WTC11 (cell line): ENCODE data around the gene NBEA. TPM values are rescaled to one million over a fixed set of nuclear protein-coding genes. Genes with fewer than 3 reads are reported as not detected.

Experiments used
- ATAC-seq: fragments of 200-7000 bp; cut with Tn5 transposase; 2 replicates; pipeline ENCODE4 v1.10.0; 2021; ENCODE audit warnings: mild to moderate bottlenecking, moderate library complexity
- CTCF ChIA-PET: fragments of 300-600 bp; sonication (Branson Sonifier 250); formaldehyde crosslinking; loops from one replicate; lab custom pipeline; 2021; ENCODE audit warnings: antibody characterized with exemption; lab: Charles Lee
- POLR2A ChIA-PET: fragments of 350-600 bp; sonication (Branson Sonifier 250); formaldehyde crosslinking; loops from one replicate; lab custom pipeline; 2021; ENCODE audit warnings: antibody characterized with exemption; lab: Charles Lee
- DNase-seq: peaks from one replicate; pipeline ENCODE4 v3.0.0; 2021; ENCODE audit warnings: low spot score
- H3K27ac Mint-ChIP-seq: 2 replicates; pipeline ENCODE4 v1.8.0; 2021; ENCODE audit warnings: mixed read lengths
- H3K27me3 Mint-ChIP-seq: 2 replicates; pipeline ENCODE4 v1.8.0; 2021; ENCODE audit warnings: low read depth, mild to moderate bottlenecking, moderate library complexity, mixed read lengths
- H3K36me3 Mint-ChIP-seq: 2 replicates; pipeline ENCODE4 v1.8.0; 2021; ENCODE audit warnings: mixed read lengths
- H3K4me1 Mint-ChIP-seq: 2 replicates; pipeline ENCODE4 v1.8.0; 2022; ENCODE audit warnings: mixed read lengths
- H3K4me3 Mint-ChIP-seq: 2 replicates; pipeline ENCODE4 v1.8.0; 2021; ENCODE audit warnings: mild to moderate bottlenecking, moderate library complexity, mixed read lengths
- H3K9me3 Mint-ChIP-seq: 2 replicates; pipeline ENCODE4 v1.8.0; 2021; ENCODE audit warnings: mixed read lengths
- CREB1 ChIP-seq: sonication (generic); formaldehyde crosslinking; IDR thresholded peaks from 2 replicates; pipeline ENCODE4 v1.8.0; 2023; ENCODE audit warnings: mild to moderate bottlenecking, missing genetic modification reagents
- CREM ChIP-seq: sonication (generic); formaldehyde crosslinking; IDR thresholded peaks from 2 replicates; pipeline ENCODE4 v1.8.1; 2022; ENCODE audit warnings: mild to moderate bottlenecking, missing genetic modification reagents, moderate library complexity
- CTCF ChIP-seq: fragments of 200-600 bp; IDR thresholded peaks from 2 replicates; pipeline ENCODE4 v1.8.0; 2022; ENCODE audit warnings: antibody characterized with exemption
- ETV6 ChIP-seq: sonication (generic); formaldehyde crosslinking; IDR thresholded peaks from 2 replicates; pipeline ENCODE4 v1.8.1; 2022; ENCODE audit warnings: mild to moderate bottlenecking, missing genetic modification reagents
- IRF1 ChIP-seq: sonication (generic); formaldehyde crosslinking; IDR thresholded peaks from 2 replicates; pipeline ENCODE4 v1.8.0; 2023; ENCODE audit warnings: missing genetic modification reagents
- IRF2 ChIP-seq: sonication (generic); formaldehyde crosslinking; IDR thresholded peaks from 2 replicates; pipeline ENCODE4 v1.8.0; 2022; ENCODE audit warnings: low read depth, missing genetic modification reagents, borderline replicate concordance
- JAZF1 ChIP-seq: fragments of 250-450 bp; sonication (Bioruptor Pico); IDR thresholded peaks from 2 replicates; pipeline ENCODE4 v1.9.0; 2021; ENCODE audit warnings: moderate library complexity, mild to moderate bottlenecking, inconsistent platforms
- MXD4 ChIP-seq: fragments of 250-450 bp; sonication (Bioruptor Pico); IDR thresholded peaks from 2 replicates; pipeline ENCODE4 v1.8.0; 2021; ENCODE audit warnings: mild to moderate bottlenecking, moderate library complexity, borderline replicate concordance
- NFYB ChIP-seq: sonication (generic); formaldehyde crosslinking; conservative IDR thresholded peaks from 2 replicates; pipeline ENCODE4 v1.8.0; 2022; ENCODE audit warnings: low read depth, missing genetic modification reagents
- NR3C1 ChIP-seq: sonication (generic); formaldehyde crosslinking; conservative IDR thresholded peaks from 2 replicates; pipeline ENCODE4 v1.8.1; 2023; ENCODE audit warnings: low read depth, mild to moderate bottlenecking, missing genetic modification reagents
- PRDM15 ChIP-seq: sonication (generic); formaldehyde crosslinking; IDR thresholded peaks from 2 replicates; pipeline ENCODE4 v1.8.0; 2022; ENCODE audit warnings: missing genetic modification reagents
- SMAD4 ChIP-seq: sonication (generic); formaldehyde crosslinking; IDR thresholded peaks from 2 replicates; pipeline ENCODE4 v1.8.0; 2022; ENCODE audit warnings: mild to moderate bottlenecking, missing genetic modification reagents
- TEAD4 ChIP-seq: sonication (generic); formaldehyde crosslinking; IDR thresholded peaks from 2 replicates; pipeline ENCODE4 v1.8.0; 2022; ENCODE audit warnings: mild to moderate bottlenecking, missing genetic modification reagents
- ZBTB21 ChIP-seq: sonication (generic); formaldehyde crosslinking; IDR thresholded peaks from 2 replicates; pipeline ENCODE4 v1.8.1; 2023; ENCODE audit warnings: mild to moderate bottlenecking, missing genetic modification reagents, borderline replicate concordance
- ZBTB43 ChIP-seq: sonication (generic); formaldehyde crosslinking; IDR thresholded peaks from 2 replicates; pipeline ENCODE4 v1.8.1; 2023; ENCODE audit warnings: mild to moderate bottlenecking, missing genetic modification reagents
- ZNF416 ChIP-seq: fragments of 250-450 bp; sonication (Bioruptor Pico); IDR thresholded peaks from 2 replicates; pipeline ENCODE4 v1.9.0; 2021; ENCODE audit warnings: mild to moderate bottlenecking, inconsistent platforms
- ZNF512 ChIP-seq: sonication (generic); formaldehyde crosslinking; IDR thresholded peaks from 2 replicates; pipeline ENCODE4 v1.8.1; 2022; ENCODE audit warnings: missing genetic modification reagents, borderline replicate concordance
- ZSCAN18 ChIP-seq: fragments of 250-450 bp; sonication (Bioruptor Pico); IDR thresholded peaks from 2 replicates; pipeline ENCODE4 v2.1.2; 2022; ENCODE audit warnings: mild to moderate bottlenecking, moderate library complexity
- total RNA-seq: library from RNA; stranded (reverse); gene quantifications from 3 replicates; pipeline ENCODE4 v1.2.3, GENCODE V29; 2021

Gene NBEA
- total RNA-seq, 1 experiment from 2014 or later: 20.9 TPM

GRCh38 chr13:35005051-35005450, 63.0 kb downstream of the NBEA start (continued):
- TF ChIP-seq CTCF (no peak), IRF1 (no peak), NR3C1 (no peak), IRF2 (CRISPR knock-in tag) (no peak), ZSCAN18 (CRISPR knock-in tag) (no peak), JAZF1 (no peak), CREM (CRISPR knock-in tag) (no peak), ZBTB21 (CRISPR knock-in tag) (no peak), TEAD4 (CRISPR knock-in tag) (no peak), MXD4 (CRISPR knock-in tag) (no peak)

GRCh38 chr13:35014606-35015213, 72.6 kb downstream of the NBEA start:
- peaks cover 4% of the 10 kb centered on the region; the same call in 1 of the 2 replicates for H3K36me3 Mint-ChIP-seq
- no peaks in the 10 kb centered on the region for H3K27me3 Mint-ChIP-seq
- CTCF ChIA-PET: interaction anchor here (1.3 kb wide), 1 partner anchor 181 kb away, joined by 3 read pairs; no protein-coding TSS in a partner anchor
- ATAC-seq: peak; percentile 83
- H3K4me1 Mint-ChIP-seq: peaks cover 26% of the 10 kb centered on the region
- H3K9me3 Mint-ChIP-seq: peaks cover 5% of the 10 kb centered on the region
- TF ChIP-seq ETV6 (CRISPR knock-in tag) (no peak), ZBTB43 (no peak), SMAD4 (CRISPR knock-in tag) (no peak), ZBTB21 (CRISPR knock-in tag) (0 out of 2 replicates have a peak, but pooled peaks have one; percentile 14), CREB1 (CRISPR knock-in tag) (no peak)
- TF ChIP-seq, all 79 proteins: peak for 1
- POLR2A ChIA-PET: no interaction called here
- H3K27ac Mint-ChIP-seq: no peak overlapping the region; the same call in 1 of the 2 replicates
- peak; percentile 15 for DNase-seq
- H3K4me3 Mint-ChIP-seq: no peak overlapping the region

GRCh38 chr13:35016362-35017112, 74.5 kb downstream of the NBEA start:
- H3K4me3 Mint-ChIP-seq: no peak overlapping the region
- peaks cover 26% of the 10 kb centered on the region for H3K4me1 Mint-ChIP-seq
- peaks cover 4% of the 10 kb centered on the region; the same call in 1 of the 2 replicates for H3K36me3 Mint-ChIP-seq
- no peaks in the 10 kb centered on the region for H3K27me3 Mint-ChIP-seq
- H3K27ac Mint-ChIP-seq: peak overlapping the region; percentile 80
- TF ChIP-seq PRDM15 (CRISPR knock-in tag) (no peak), ZNF512 (CRISPR knock-in tag) (no peak), ZNF416 (no peak), NFYB (CRISPR knock-in tag) (no peak)
- ATAC-seq (no peak), DNase-seq (no peak)
- ChIA-PET POLR2A (interaction anchor here (0.7 kb wide), 1 partner anchor 18 kb away, joined by 3 read pairs; no protein-coding TSS in a partner anchor), CTCF (no interaction called here)
- peaks cover 4% of the 10 kb centered on the region for H3K9me3 Mint-ChIP-seq
